Measurements from ENCODE around the gene CDH4. TPM values are rescaled to one million over a fixed set of nuclear protein-coding genes. Genes with fewer than 3 reads are reported as not detected.

The CDH4 gene
- polyA plus RNA-seq, 3 donors = 6.9 to 8.7 (median 7.9) TPM

DNA sequence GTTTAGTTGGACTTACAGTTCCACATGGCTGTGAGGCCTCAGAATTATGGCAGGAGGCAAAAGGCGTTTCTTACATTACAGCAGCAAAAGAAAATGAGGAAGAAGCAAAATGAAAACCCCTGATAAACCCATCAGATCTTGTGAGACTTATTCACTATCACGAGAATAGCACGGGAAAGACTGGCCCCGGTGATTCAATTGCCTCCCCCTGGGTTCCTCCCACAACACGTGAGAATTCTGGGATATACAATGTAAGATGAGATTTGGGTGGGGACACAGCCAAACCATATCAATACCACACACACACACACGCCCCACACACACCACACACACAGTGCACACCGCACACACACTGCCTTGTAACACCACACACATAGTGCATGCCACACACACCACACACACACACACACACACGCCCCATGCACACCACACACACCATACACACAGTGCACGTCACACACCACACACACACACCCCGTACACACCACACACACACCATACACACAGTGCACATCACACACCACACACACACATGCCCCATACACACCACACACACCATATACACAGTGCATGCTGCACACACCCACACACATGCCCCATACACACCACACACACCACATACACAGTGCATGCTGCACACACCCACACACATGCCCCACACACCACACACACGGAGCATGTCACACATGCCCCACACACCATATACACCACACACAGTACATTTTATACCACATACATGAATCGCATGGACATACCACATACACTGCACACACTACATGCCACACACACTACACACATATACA lies 503.1 kb downstream of the CDH4 start:
- no peak for DNase-seq (ENCODE audit: extremely low read depth in 1 of 11, low read depth in 9 of 11, low spot score in 4 of 11)

DNA sequence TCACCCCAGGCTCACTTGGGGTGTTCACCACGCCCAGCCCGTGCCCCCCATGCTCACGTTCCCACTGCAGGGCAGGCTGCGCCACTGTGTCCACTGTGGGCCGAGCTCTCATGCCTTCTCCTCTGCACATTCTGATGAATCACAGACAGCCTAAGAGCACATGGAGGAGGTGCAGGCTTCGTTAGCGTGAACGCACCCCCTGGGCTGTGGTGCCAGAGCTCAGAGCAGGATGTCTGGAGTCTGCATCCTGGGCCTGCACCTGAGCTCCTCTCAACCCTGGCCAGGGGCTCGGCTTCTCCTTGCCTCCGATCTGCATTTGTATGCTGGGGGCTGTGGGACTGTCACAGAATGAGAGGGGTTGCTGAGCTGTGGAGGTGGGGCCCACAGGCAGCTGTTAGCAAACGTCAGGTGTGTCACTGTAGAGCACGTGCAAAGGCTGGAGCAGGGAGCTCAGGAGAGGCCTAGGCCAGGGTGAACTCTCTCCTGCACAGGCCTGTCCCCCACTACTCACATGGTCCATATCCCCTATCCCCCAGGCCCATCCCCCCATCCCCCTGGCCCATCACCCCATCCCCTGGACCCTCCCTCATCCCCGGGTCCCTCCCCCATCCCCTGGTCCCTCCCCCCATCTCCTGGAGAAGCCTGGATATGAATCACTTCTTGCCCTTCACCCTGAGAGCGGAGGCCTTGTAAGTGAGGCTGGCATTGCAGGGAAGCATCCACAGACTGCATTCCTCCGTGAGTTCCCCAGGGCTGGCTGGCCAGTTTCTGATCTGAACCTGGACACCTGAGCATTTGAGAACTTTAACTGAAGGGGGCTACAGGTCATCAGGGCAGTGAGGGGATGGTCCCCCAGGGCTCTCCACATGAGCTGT lies 504.1 kb downstream of the CDH4 start:
- DNase-seq (ENCODE audit: extremely low read depth in 1 of 11, low read depth in 9 of 11, low spot score in 4 of 11) = no peak

DNA sequence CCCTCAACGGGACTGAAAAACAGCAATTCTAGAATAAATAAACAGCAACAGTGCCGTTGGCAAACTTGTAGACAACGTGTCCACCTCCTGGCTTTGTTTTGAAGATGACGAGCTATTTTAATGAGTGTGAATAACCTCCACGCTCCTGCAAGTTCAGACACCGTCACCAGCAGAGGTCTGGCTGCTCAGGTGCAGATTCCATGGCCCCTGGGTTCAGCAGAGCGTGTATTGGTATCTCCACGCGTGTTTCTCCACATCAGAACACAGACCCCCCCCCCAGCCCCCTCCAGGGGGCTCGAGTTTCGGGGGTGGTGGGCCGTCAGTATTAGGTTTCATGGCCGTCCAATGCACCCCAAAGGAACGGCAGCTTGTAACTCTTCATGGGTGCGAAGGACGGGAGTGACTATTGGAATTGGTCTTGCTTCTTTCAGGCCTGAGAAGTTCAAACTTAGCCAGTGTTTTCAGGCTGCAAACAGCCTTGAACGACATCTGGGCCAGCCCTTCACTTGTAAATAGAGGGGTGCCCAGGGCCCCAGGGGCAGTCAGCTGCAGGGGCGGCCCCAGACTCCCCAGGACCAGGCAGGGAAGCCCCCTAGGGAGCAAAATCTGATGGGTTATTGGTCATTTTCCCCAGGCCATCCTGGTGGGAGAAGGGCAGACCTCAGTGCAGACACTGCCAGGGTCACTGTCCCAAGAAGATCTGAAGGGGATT lies 505.1 kb downstream of the CDH4 start:
- DNase-seq (ENCODE audit: extremely low read depth in 1 of 11, low read depth in 9 of 11, low spot score in 4 of 11) = no peak

DNA sequence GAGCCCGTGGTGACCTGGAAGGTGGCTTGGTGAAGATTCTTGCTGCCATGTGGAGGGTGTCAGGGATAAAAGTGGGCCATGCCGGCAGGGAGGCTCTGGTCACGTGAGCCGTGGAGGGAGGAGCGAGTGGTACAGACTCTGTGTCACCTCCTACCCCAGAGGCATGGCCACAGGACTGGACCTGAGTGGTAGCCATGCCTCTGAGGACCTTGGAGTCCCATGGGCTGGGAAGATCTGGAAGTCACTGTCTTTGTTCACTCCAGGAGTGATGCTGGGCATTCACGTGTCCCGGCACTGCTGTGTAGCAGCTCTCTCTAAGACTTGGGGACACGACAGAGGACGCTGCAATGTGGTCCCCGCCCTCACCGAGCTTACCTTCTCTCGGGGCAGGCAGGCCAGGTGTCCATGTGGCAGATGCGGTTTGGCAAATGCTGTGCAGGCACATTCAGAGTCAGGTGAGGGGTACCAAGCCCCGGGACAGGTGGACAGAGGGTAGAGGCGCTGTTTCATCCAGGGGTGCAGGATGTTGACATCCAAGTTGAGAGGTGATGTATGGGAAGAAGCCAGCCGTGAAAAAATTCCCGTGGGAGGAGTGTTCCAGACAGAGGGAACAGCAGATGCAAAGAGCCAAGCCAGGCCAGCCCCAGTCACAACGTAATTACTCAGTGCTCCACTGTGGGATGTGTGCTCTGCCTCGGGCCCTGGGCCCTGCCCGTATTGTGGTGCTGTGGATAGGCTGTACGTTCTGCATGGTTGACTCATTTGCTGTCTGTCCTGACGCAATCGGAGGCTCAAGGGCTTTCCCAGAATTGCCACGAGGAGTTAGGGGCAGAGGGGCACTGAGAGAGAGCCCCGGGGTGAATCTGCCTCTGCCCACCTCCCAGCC lies 505.9 kb downstream of the CDH4 start:
- DNase-seq (ENCODE audit: extremely low read depth in 1 of 11, low read depth in 9 of 11, low spot score in 4 of 11) = no peak

DNA sequence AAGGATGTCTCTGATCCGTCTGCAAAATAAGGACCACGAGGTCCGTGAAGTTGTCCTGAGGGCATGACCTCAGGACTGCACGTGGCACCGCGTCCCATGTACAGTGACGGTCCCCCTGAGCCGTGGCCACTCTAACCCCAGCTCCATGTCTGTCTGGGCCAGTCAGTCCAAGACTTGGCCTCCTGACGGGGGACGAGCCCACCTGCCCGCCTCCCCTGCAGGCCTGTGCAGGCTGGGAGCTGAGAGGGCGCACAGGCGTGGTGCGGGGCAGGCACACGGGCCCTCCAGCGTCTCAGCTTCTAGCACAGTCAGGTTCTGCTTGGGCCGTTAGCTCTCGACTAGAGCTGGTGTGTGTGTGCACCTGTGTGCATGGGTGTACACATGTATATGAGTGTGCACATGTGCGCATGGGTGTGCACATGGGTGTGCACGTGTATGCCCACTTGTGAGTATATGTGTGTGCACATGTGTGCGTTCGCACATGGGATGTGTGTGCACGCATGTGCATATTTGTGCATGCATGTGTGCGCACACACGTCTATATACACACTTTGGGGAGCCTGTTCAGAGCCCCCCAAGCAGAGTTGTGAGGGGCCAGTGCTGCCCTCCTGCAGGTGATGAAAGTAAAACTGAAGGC lies 506.6 kb downstream of the CDH4 start:
- DNase-seq (ENCODE audit: extremely low read depth in 1 of 11, low read depth in 9 of 11, low spot score in 4 of 11) = no peak

DNA sequence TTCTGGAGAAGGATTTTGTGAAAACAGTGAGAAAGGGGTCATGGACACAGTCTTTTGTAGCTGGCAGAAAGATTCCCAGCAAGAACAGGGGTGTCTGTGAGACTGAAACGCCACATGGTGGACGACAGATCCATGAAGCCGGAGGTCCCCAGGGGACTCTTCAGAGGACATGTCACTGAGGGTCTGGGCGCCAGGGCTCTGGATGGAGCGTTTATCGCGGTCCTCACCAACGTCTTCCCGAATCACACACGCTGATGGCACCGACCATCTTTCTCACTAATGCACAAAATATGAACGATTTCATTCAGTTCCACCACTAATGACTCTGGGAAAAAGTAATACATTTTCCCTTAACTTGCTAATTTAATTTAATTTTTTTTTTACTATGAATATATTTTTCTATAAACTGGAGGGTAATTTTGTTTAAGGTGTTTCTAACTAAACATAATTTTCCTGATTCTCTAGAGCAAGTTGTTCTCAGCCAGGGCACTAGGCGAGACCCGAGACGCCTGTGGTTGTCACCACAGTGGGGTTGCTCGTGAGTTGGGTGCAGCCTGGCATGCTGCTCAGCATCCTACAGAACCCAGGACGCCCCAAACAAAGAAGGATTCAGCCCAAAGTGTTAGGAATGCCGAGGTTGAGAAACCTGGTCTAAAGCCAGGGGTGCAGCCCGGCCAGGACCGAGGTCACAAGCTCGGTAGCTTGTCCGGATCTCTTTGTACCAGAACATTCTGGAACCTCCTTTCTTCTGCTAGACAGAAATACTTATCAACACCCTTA lies 507.4 kb downstream of the CDH4 start:
- no peak for DNase-seq (ENCODE audit: extremely low read depth in 1 of 11, low read depth in 9 of 11, low spot score in 4 of 11)

DNA sequence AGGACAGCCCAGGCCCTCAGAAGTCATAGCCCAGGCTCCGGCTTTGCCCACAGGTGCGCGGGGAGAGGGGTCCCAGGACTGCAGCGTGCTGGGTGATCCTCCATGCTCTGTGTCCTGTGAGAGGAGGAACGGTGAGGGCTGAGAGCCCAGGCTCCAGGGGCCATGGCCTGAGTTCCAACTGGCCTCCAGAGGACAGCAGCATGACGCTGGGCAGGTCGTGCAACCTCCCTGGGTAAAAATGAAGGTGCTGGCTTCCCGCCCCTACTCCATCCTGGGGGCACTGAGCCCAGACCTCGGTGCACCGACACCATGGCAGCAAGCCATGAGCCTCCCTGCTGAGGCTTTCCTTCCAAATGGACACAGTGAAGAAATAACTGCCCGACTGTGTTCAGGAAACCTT lies 508.3 kb downstream of the CDH4 start:
- DNase-seq (ENCODE audit: extremely low read depth in 1 of 11, low read depth in 9 of 11, low spot score in 4 of 11) = no peak

DNA sequence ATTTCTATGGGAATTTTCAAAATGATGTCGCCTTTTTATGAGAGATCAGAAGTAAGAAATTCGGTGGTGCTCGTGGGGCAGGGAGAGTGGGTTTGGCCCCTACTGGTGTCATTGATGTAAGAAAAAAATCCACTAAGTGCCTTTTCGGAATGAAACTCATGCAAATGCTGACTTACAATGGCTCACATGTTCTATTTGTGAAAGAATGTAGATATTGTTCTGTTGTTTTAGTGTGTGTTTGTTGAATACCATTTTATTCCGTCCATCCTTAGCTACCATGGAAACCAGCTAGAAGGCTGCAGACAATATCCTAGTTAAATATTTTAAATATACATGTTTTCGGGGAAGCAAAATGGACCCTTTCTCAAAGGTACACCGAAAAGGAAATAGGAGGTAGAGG lies 508.7 kb downstream of the CDH4 start:
- DNase-seq (ENCODE audit: extremely low read depth in 1 of 11, low read depth in 9 of 11, low spot score in 4 of 11) = no peak

DNA sequence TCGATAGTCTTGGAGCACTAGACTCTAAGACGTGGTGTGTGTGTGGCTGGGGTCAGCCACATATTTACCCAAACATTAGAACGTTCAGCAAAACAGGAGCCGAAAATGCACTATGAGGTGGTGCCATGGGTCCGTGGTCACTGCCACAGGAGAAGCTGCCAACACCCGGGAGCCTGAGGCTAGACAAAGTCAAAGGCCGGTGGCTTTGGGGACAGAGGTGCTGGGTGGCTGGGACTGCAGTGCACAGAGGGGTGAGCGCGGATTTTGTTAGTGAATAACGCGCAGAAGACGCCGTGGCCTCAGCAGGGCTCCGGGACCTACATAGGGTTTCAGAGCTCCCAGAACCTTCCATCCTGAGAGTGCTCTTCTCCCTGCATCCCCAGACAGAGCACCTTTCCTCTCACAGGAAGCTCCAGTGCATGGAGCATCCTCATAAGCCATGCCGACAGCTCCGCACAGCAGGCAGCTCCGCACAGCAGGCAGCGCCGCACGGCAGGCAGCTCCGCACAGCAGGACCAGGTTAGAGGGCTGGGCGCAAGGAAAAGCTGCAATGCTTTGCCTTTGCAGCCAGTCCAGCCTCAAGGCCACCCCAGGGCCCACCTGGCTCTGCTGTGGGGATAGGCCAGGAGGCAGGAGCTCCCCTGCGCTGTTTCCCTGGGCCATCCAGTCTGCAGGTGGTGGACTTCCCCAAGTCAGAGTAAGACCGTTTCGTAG lies 509.5 kb downstream of the CDH4 start:
- DNase-seq (ENCODE audit: extremely low read depth in 1 of 11, low read depth in 9 of 11, low spot score in 4 of 11) = no peak

DNA sequence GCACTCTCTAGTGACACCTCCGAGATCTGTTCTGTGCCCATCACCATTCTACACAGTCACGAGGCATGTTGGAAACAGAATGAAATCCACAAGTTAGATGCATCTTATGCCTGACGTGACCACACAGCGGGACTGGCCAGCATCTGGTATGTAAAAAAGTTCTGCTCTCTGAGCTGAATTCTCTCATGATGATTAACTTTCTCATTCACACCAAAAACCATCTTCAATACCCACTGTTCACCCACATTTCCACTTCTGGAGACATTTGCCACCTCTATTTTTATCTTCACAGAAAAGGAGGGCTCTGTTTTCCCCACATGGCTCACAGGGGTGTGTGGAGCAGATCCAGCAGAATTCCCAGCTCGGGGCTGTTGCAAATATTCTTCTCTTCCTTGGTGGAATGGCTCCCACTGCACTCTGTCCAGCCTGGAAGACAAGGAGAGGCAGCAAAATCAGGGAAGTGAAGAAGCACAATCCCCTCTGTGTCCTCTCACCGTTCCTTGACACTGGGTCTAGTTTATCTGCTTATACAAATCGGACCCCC lies 510.2 kb downstream of the CDH4 start:
- no peak for DNase-seq (ENCODE audit: extremely low read depth in 1 of 11, low read depth in 9 of 11, low spot score in 4 of 11)

DNA sequence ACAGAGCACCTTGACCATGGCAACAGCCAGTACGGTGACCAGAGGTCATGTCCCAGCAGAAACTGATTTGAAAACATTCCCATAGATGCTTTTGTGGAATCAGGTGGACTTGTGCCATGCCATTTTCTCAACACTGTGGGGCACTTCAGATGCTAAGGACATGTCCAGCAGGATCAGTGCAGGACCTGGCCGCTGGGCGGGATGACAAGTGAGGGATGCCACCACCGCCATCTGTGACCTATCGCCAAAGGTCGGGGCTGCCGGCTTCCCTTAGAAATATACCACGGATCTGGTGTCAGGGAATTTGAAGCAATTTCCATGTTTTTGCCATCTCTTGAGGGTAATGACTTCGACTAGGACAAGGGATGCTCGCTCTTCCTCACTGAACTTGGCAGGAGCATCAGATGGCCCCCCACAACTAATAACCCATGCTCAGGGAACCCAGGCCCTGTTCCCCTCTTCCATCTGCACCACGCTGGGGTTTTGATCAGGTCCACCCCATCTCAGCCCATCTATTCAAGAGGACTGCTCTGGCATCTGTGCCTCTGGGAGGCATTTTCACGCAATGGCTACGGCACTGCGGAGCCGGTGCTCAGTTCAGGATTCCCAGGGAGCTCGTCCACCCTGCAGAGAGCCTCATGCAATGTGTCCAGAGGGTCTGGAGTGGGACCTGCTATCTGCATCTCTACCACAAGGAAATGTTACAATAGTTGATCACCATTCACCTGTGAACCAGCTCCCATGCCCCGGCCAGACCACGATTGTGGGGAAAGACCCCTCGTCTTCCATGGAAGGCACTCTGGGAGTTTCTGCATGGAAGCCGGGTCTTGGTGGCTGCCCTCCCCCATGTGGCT lies 511.1 kb downstream of the CDH4 start:
- DNase-seq (ENCODE audit: extremely low read depth in 1 of 11, low read depth in 9 of 11, low spot score in 4 of 11) = no peak

DNA sequence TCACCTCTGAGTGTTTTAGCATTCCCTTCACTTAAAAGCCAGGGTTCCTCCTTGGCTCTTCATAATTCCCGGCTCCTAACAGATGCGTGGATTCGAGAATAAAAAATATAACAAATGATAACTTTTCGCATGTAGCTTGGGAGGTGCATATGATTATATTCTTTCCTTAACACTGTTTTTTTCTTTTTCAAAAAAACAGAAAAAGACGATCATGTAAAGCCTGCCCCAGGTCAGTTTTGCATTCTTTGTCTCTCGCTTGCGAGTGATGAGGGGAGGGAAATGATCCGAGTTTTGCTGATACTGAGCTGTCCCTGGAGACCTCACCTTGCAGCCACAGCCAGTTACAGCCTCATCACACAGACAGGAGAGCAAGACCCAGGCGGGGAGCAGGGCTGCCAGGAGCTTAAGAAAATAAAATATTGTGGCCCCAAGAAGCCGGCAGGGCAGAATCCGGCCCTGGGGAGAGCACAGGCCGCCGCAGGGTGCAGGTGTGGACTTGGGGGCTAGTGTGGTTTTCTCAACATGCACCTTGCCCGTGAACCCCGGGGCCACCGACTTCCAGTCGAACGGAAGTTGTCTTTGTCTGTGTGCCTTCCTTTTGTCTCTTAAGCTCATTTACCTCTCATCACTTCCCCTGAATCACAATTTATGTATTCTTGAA lies 511.8 kb downstream of the CDH4 start:
- no peak for DNase-seq (ENCODE audit: extremely low read depth in 1 of 11, low read depth in 9 of 11, low spot score in 4 of 11)

DNA sequence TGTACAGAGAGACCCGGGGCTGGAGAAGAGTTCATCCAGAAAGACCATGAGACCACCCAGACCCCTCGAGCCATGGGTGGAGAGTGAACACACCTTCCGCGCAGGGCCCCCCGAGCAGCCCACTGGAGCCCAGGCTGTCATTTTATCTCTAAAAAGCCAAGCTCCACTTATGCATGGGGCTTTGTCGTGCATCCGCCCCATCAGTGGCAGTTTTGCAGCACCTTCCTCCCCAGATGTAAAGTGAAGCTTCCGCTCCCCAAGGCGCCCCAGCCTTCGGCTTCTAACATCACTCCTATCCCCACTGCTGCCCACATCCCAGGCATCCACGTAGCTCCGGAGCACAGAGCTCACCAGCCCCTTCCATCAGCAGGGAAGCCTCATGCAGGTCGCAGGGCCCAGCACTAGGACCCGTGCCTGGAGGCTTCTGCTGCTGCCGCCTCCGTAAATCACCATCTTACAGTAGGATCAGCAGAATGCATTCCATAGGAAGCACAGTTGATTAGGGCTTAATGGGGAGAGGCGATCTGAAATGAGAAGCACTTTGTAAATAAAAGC lies 512.5 kb downstream of the CDH4 start:
- no peak for DNase-seq (ENCODE audit: extremely low read depth in 1 of 11, low read depth in 9 of 11, low spot score in 4 of 11)

DNA sequence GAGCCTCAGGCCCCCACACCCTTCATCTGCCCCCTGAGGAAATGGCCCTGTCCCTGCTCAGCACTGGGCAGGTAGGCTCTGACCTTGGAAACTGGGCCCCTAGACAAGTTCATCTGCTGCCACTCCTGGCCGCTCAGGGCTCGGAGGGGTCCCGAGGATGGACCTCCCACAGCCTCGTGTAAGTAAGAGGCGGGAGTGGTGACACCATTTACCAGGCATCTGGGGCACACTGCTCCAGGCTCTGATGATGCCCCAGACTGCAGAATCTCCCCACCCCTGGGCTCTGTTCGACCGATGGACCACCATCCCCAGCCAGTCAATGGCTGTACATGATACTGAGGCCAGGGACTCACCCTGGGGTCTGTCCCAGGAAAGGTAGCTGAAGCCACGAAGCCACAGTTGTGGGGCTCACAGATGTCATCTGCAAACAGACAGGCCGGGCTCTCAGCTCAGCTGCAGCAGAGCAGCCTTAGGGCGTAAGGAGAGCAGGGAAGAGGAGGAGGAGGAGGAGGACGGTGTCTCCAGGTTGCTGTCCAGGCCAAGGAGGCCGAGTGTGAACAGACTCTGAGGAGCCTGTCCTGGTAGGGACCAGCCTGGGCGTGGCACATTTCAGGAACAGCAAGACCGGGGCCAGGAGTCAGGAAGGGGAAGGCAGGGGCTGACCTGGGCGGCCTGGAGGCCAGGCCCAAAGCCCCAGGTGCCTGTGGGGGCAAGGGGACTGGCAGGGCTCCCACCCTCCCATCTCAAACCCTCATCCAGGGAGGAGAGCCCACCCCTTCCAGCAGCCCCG lies 513.2 kb downstream of the CDH4 start:
- no peak for DNase-seq (ENCODE audit: extremely low read depth in 1 of 11, low read depth in 9 of 11, low spot score in 4 of 11)

Measured in renal cortex interstitium (tissue), 11 donors.